Neural progenitor cell (in vitro differentiated cells): ENCODE measurements around the gene HIRA. TPM values are rescaled to one million over a fixed set of nuclear protein-coding genes. Genes with fewer than 3 reads are reported as not detected.

Source experiments
- DNase-seq: peaks from one replicate; pipeline ENCODE4 v3.0.0-alpha.2; 2016; ENCODE audit warnings: low spot score
- H2AFZ ChIP-seq: fragments of 200-600 bp; sonication (generic); replicated peaks from 2 replicates; pipeline ENCODE4 v1.6.1; 2016; ENCODE audit warnings: antibody characterized with exemption
- H3F3A ChIP-seq: fragments of 200-600 bp; sonication (generic); 2 replicates; pipeline ENCODE4 v1.6.1; 2016; ENCODE audit warnings: antibody characterized with exemption, low read depth
- H3K27ac ChIP-seq: fragments of 200-600 bp; sonication (generic); 2 replicates; pipeline ENCODE4 v1.5.1; 2016; ENCODE audit warnings: mild to moderate bottlenecking
- H3K27me3 ChIP-seq: fragments of 200-600 bp; sonication (generic); 2 replicates; pipeline ENCODE4 v1.6.1; 2016; ENCODE audit warnings: mild to moderate bottlenecking, moderate library complexity
- H3K36me3 ChIP-seq: fragments of 200-600 bp; sonication (generic); 2 replicates; pipeline ENCODE4 v1.5.1; 2016
- H3K4me1 ChIP-seq: fragments of 200-600 bp; sonication (generic); 2 replicates; pipeline ENCODE4 v1.6.1; 2016; ENCODE audit warnings: mixed run types
- H3K4me2 ChIP-seq: fragments of 200-600 bp; sonication (generic); 2 replicates; pipeline ENCODE4 v1.6.1; 2016
- H3K4me3 ChIP-seq: fragments of 200-600 bp; sonication (generic); 2 replicates; pipeline ENCODE4 v1.5.1; 2016
- H3K79me2 ChIP-seq: fragments of 200-600 bp; sonication (generic); 2 replicates; pipeline ENCODE4 v1.6.1; 2016; ENCODE audit warnings: low read depth
- H3K9ac ChIP-seq: fragments of 200-600 bp; sonication (generic); 2 replicates; pipeline ENCODE4 v1.6.1; 2016
- H3K9me3 ChIP-seq: fragments of 200-600 bp; sonication (generic); 2 replicates; pipeline ENCODE4 v1.5.1; 2016; ENCODE audit warnings: low read depth
- H4K20me1 ChIP-seq: fragments of 200-600 bp; sonication (generic); 2 replicates; pipeline ENCODE4 v1.6.1; 2016; ENCODE audit warnings: low read depth
- H3K27ac Mint-ChIP-seq: 3 replicates; pipeline ENCODE4 v1.8.0; 2021; ENCODE audit warnings: mixed read lengths
- H3K27me3 Mint-ChIP-seq: 2 replicates; pipeline ENCODE4 v1.8.0; 2022; ENCODE audit warnings: low read depth, mild to moderate bottlenecking, inconsistent platforms, moderate library complexity, mixed read lengths; ENCODE audit not compliant: insufficient read depth
- H3K36me3 Mint-ChIP-seq: 3 replicates; pipeline ENCODE4 v1.8.0; 2021; ENCODE audit warnings: mixed read lengths
- H3K4me1 Mint-ChIP-seq: 3 replicates; pipeline ENCODE4 v1.8.0; 2021; ENCODE audit warnings: mixed read lengths
- H3K4me3 Mint-ChIP-seq: 3 replicates; pipeline ENCODE4 v1.8.0; 2021; ENCODE audit warnings: mild to moderate bottlenecking, moderate library complexity, mixed read lengths
- H3K9me3 Mint-ChIP-seq: 3 replicates; pipeline ENCODE4 v1.8.0; 2020; ENCODE audit warnings: mixed read lengths
- EZH2 ChIP-seq: fragments of 200-600 bp; sonication (generic); IDR thresholded peaks from 2 replicates; pipeline ENCODE4 v1.6.1; 2017; ENCODE audit warnings: antibody characterized with exemption, mild to moderate bottlenecking, moderate library complexity
- EZH2phosphoT487 ChIP-seq: fragments of 200-600 bp; sonication (generic); IDR thresholded peaks from 2 replicates; pipeline ENCODE4 v1.6.1; 2017; ENCODE audit warnings: antibody characterized with exemption
- total RNA-seq: library from RNA; depleted of rRNA; stranded (reverse); fragments of >200 nt; gene quantifications from 2 replicates; pipeline ENCODE4 v1.2.3, GENCODE V29; 2015; ENCODE audit warnings: low replicate concordance
- TF ChIP-seq, protein P1 (sequence below): fragments of 200-600 bp; sonication (generic); IDR thresholded peaks from 2 replicates; pipeline ENCODE4 v1.5.1; 2017; ENCODE audit warnings: antibody characterized with exemption, mild to moderate bottlenecking

The HIRA gene
- total RNA-seq, 1 donor from 2014 or later, result 18.9 TPM

DNA sequence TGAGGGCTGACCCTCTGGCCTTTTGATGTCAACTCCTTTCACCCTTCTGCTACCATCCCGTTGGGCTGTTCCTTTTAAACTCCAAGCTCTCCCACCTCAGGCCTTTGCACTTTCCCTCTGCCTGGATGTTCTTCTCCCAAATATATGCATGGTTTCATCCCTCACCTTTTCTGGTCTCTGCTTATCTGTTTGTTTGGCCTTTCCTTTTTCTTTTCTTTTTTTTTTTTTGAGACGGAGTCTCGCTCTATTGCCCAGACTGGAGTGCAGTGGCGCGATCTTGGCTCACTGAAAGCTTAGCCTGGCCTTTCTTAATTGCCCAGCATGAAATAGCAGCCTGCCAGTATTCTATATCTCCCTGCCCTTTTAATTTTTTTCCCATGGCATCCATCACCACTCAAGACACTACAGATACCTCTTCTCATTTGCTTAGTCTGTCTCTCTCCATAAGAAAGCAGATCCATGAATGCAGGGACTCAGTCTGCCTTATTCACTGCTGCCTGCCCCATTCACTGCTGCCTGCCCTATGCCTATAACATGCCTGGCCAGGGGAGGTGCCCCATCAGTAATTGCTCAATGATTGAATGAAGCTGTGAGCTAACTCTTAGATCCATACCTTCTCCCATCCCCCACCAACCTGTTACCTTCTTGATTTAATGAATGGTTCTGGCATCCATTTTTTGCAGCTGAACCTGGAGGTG is 81.6 kb downstream of the HIRA start:
- Mint-ChIP-seq H3K4me1 (no peaks in the 10 kb centered on the region), H3K27ac (no peak overlapping the region), H3K9me3 (peaks cover 4% of the 10 kb centered on the region), H3K4me3 (no peak overlapping the region), H3K36me3 (peaks cover 59% of the 10 kb centered on the region), H3K27me3 (no peaks in the 10 kb centered on the region)
- no peaks in the 10 kb centered on the region for H4K20me1 ChIP-seq
- H3F3A ChIP-seq, result no peaks in the 10 kb centered on the region
- no peak overlapping the region for H3K9ac ChIP-seq
- DNase-seq, result no peak
- H3K4me1 ChIP-seq, result no peaks in the 10 kb centered on the region
- H3K9me3 ChIP-seq, result no peaks in the 10 kb centered on the region
- H3K27ac ChIP-seq, result no peak overlapping the region
- H3K27me3 ChIP-seq, result no peaks in the 10 kb centered on the region
- H3K36me3 ChIP-seq, result peaks cover 2% of the 10 kb centered on the region
- H3K4me2 ChIP-seq, result no peak overlapping the region
- H2AFZ ChIP-seq, result no peak overlapping the region
- H3K79me2 ChIP-seq, result no peaks in the 10 kb centered on the region
- TF ChIP-seq EZH2, result no peak
- no peak overlapping the region for H3K4me3 ChIP-seq

GRCh38 chr22:19346677-19347265 is 84.8 kb downstream of the HIRA start:
- Histone ChIP-seq H3K4me2 (no peak overlapping the region), H3K36me3 (peaks cover 18% of the 10 kb centered on the region), H4K20me1 (no peaks in the 10 kb centered on the region), H3K4me3 (no peak overlapping the region), H3K27ac (no peak overlapping the region), H3K27me3 (no peaks in the 10 kb centered on the region), H2AFZ (no peak overlapping the region), H3K4me1 (no peaks in the 10 kb centered on the region), H3K9ac (no peak overlapping the region), H3K9me3 (no peaks in the 10 kb centered on the region), H3K79me2 (no peaks in the 10 kb centered on the region), H3F3A (no peaks in the 10 kb centered on the region)
- Mint-ChIP-seq H3K4me3 (no peak overlapping the region), H3K27me3 (no peaks in the 10 kb centered on the region), H3K27ac (no peak overlapping the region), H3K9me3 (peaks cover 13% of the 10 kb centered on the region), H3K4me1 (no peaks in the 10 kb centered on the region), H3K36me3 (peaks cover 79% of the 10 kb centered on the region)
- TF ChIP-seq EZH2, result no peak
- TF ChIP-seq, protein P1, sequence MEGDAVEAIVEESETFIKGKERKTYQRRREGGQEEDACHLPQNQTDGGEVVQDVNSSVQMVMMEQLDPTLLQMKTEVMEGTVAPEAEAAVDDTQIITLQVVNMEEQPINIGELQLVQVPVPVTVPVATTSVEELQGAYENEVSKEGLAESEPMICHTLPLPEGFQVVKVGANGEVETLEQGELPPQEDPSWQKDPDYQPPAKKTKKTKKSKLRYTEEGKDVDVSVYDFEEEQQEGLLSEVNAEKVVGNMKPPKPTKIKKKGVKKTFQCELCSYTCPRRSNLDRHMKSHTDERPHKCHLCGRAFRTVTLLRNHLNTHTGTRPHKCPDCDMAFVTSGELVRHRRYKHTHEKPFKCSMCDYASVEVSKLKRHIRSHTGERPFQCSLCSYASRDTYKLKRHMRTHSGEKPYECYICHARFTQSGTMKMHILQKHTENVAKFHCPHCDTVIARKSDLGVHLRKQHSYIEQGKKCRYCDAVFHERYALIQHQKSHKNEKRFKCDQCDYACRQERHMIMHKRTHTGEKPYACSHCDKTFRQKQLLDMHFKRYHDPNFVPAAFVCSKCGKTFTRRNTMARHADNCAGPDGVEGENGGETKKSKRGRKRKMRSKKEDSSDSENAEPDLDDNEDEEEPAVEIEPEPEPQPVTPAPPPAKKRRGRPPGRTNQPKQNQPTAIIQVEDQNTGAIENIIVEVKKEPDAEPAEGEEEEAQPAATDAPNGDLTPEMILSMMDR, result no peak
- TF ChIP-seq EZH2phosphoT487, result no peak
- DNase-seq, result no peak

DNA sequence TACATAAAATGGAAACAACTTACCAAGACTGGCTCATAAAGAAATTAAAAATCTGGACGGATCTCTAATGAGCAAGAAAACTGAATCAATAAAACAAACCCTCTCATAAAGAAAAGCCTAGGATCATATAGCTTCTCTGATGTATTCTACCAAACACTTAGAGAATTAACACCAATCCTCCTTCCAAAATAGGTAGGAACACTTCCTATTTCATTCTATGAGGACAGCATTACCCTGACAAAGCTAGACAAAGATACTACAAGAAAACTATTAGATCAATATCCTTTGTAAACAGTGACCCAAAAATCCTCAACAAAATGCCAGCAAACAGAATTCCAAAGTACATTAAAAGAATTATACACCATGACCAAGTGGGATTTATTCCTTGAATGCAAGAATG is 87.1 kb downstream of the HIRA start:
- Histone ChIP-seq H3K27me3 (no peaks in the 10 kb centered on the region), H3K36me3 (peaks cover 18% of the 10 kb centered on the region), H2AFZ (no peak overlapping the region), H3K79me2 (peaks cover 4% of the 10 kb centered on the region), H3K9me3 (no peaks in the 10 kb centered on the region), H3K27ac (no peak overlapping the region), H3F3A (no peaks in the 10 kb centered on the region), H3K4me1 (no peaks in the 10 kb centered on the region), H4K20me1 (no peaks in the 10 kb centered on the region), H3K9ac (no peak overlapping the region), H3K4me3 (no peak overlapping the region), H3K4me2 (no peak overlapping the region)
- H3K27ac Mint-ChIP-seq, result no peak overlapping the region
- H3K9me3 Mint-ChIP-seq, result peaks cover 33% of the 10 kb centered on the region
- peaks cover 79% of the 10 kb centered on the region for H3K36me3 Mint-ChIP-seq
- no peaks in the 10 kb centered on the region for H3K27me3 Mint-ChIP-seq
- no peak for TF ChIP-seq EZH2
- TF ChIP-seq EZH2phosphoT487, result no peak
- H3K4me3 Mint-ChIP-seq, result no peak overlapping the region
- no peak for DNase-seq
- H3K4me1 Mint-ChIP-seq, result no peaks in the 10 kb centered on the region

GRCh38 chr22:19343470-19343869 is 88.1 kb downstream of the HIRA start:
- Histone ChIP-seq H3K9me3 (no peaks in the 10 kb centered on the region), H3K4me1 (no peaks in the 10 kb centered on the region), H3K27me3 (no peaks in the 10 kb centered on the region), H4K20me1 (no peaks in the 10 kb centered on the region), H3K36me3 (peaks cover 18% of the 10 kb centered on the region), H3K4me2 (no peak overlapping the region), H2AFZ (no peak overlapping the region), H3K4me3 (no peak overlapping the region), H3K9ac (no peak overlapping the region), H3K79me2 (peaks cover 4% of the 10 kb centered on the region), H3F3A (no peaks in the 10 kb centered on the region), H3K27ac (no peak overlapping the region)
- Mint-ChIP-seq H3K36me3 (peaks cover 84% of the 10 kb centered on the region), H3K4me3 (no peak overlapping the region), H3K27me3 (no peaks in the 10 kb centered on the region), H3K4me1 (no peaks in the 10 kb centered on the region), H3K9me3 (peaks cover 41% of the 10 kb centered on the region), H3K27ac (no peak overlapping the region)
- TF ChIP-seq EZH2 (no peak), EZH2phosphoT487 (no peak)
- TF ChIP-seq, protein P1, result no peak
- no peak for DNase-seq
